Endodermal cell (in vitro differentiated cells): ENCODE results near the gene NPBWR2. TPM values are rescaled to one million over a fixed set of nuclear protein-coding genes. Genes with fewer than 3 reads are reported as not detected.
A peak's percentile ranks its signal among the peaks of the same experiment; 100 is the strongest.

ENCODE experiments used
- DNase-seq: peaks from one replicate; pipeline ENCODE4 v3.0.0-alpha.2; 2017
- H3K27ac ChIP-seq: 2 replicates; pipeline ENCODE4 v1.5.1; 2013; ENCODE audit warnings: mild to moderate bottlenecking, low read depth, low read length, moderate library complexity
- H3K27me3 ChIP-seq: 2 replicates; pipeline ENCODE4 v1.6.1; 2013; ENCODE audit warnings: mild to moderate bottlenecking, low read length, moderate library complexity; ENCODE audit not compliant: insufficient read depth, control insufficient read depth, poor library complexity, severe bottlenecking
- H3K36me3 ChIP-seq: 2 replicates; pipeline ENCODE4 v1.7.0; 2013; ENCODE audit warnings: mild to moderate bottlenecking, low read length, moderate library complexity; ENCODE audit not compliant: control insufficient read depth, insufficient read depth
- H3K4me1 ChIP-seq: one replicate; pipeline ENCODE4 v1.7.0; 2013; ENCODE audit warnings: low read length; ENCODE audit not compliant: control insufficient read depth, insufficient read depth
- H3K4me3 ChIP-seq: 2 replicates; pipeline ENCODE4 v1.5.1; 2013; ENCODE audit warnings: mild to moderate bottlenecking, low read length, moderate library complexity
- H3K9ac ChIP-seq: 2 replicates; pipeline ENCODE4 v1.6.1; 2013; ENCODE audit warnings: mild to moderate bottlenecking, low read length, moderate library complexity; ENCODE audit not compliant: poor library complexity, severe bottlenecking; ENCODE audit errors: extremely low read depth
- H3K9me3 ChIP-seq: 2 replicates; pipeline ENCODE4 v1.6.1; 2013; ENCODE audit warnings: mild to moderate bottlenecking, low read length, moderate library complexity; ENCODE audit not compliant: control insufficient read depth
- H3K27ac Mint-ChIP-seq: 2 replicates; pipeline ENCODE4 v1.8.0; 2020; ENCODE audit warnings: mixed read lengths
- H3K27me3 Mint-ChIP-seq: 2 replicates; pipeline ENCODE4 v1.8.0; 2021; ENCODE audit warnings: mild to moderate bottlenecking, mixed read lengths; ENCODE audit not compliant: insufficient read depth
- H3K36me3 Mint-ChIP-seq: 2 replicates; pipeline ENCODE4 v1.8.0; 2020; ENCODE audit warnings: low read depth, mixed read lengths
- H3K4me1 Mint-ChIP-seq: 2 replicates; pipeline ENCODE4 v1.8.0; 2020; ENCODE audit warnings: mixed read lengths
- H3K4me3 Mint-ChIP-seq: 2 replicates; pipeline ENCODE4 v1.8.0; 2020; ENCODE audit warnings: mild to moderate bottlenecking, moderate library complexity, mixed read lengths
- H3K9me3 Mint-ChIP-seq: 2 replicates; pipeline ENCODE4 v1.8.0; 2020; ENCODE audit warnings: mild to moderate bottlenecking, mixed read lengths
- WGBS, 2 experiments: methylation state at CpG; one replicate each; pipeline versions ENCODE4 v1.1.5 to v1.1.7; 2013; ENCODE audit warnings: missing lambda C conversion rate in 2 of 2, mixed read lengths in 1 of 2; ENCODE audit not compliant: insufficient coverage in 1 of 2, insufficient read length in 1 of 2; 5-methylcytosine and 5-hydroxymethylcytosine counted together
- total RNA-seq, 2 donors: library from RNA; stranded (reverse); fragmentation: NEBNext Ultra II Directional in 1 of 2; extraction: Animal tissue kit (Norgen Biotek cat#: 25700) in 1 of 2; gene quantifications; 2 replicates in 1 of 2; 3 replicates in 1 of 2; pipeline ENCODE4 v1.2.1, GENCODE V29; 2021
- TF ChIP-seq, protein P1 (sequence below): fragments of 200-600 bp; sonication (generic); conservative IDR thresholded peaks from 2 replicates; pipeline ENCODE4 v1.5.0; 2021; ENCODE audit warnings: antibody characterized with exemption, mild to moderate bottlenecking

The NPBWR2 gene
- total RNA-seq, 2 donors from 2014 or later, result not detected

DNA sequence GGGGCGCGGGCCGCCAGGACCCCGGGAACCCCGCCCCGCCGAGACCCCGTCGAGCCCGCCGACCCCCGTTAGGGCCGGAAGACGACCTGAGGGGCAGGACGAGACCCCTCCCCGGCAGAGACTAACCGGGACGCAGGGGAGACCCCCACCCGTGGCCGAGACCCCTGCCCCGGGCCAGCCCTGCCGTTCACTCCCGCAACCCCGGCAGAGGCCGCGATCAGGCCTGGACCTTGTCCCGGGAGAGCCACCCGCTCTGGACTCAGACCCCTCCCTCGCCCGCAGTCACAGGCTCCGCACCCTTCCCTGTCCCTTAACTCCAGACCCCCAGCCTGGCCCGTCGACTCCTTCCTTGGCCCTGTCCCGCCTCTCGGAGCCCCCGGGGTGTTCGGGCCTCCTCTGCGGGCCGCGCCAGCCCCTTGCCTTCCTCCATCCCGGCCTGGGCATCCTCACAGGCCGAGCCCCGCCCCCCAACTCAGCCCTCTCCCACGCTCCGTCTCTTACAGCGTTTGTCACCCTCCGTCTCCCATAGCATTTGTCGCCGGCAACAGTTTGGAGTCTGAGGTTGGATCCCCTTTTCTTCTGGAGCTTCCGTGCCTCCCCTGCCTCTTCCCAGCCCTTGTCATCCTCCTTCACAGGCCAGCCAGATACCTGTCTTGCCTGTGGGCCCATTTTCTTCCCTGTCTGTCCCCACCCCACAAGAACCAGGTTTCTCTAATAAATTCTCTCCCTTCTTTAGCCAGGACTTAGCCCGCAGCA, 43.8 kb downstream of the NPBWR2 start:
- Mint-ChIP-seq H3K4me3 (peak overlapping the region; percentile 75), H3K27ac (peak overlapping the region; percentile 52), H3K4me1 (peaks cover 14% of the 10 kb centered on the region), H3K36me3 (no peaks in the 10 kb centered on the region), H3K27me3 (peaks cover 8% of the 10 kb centered on the region), H3K9me3 (no peaks in the 10 kb centered on the region)
- WGBS, 2 experiments, result 3 to 6% methylated on average over 27 to 51 of the region's 51 CpGs
- Histone ChIP-seq H3K4me3 (peak overlapping the region; percentile 82), H3K4me1 (no peaks in the 10 kb centered on the region), H3K9ac (no peak overlapping the region), H3K27ac (no peak overlapping the region), H3K36me3 (no peaks in the 10 kb centered on the region), H3K9me3 (no peaks in the 10 kb centered on the region), H3K27me3 (no peaks in the 10 kb centered on the region)
- TF ChIP-seq, protein P1, sequence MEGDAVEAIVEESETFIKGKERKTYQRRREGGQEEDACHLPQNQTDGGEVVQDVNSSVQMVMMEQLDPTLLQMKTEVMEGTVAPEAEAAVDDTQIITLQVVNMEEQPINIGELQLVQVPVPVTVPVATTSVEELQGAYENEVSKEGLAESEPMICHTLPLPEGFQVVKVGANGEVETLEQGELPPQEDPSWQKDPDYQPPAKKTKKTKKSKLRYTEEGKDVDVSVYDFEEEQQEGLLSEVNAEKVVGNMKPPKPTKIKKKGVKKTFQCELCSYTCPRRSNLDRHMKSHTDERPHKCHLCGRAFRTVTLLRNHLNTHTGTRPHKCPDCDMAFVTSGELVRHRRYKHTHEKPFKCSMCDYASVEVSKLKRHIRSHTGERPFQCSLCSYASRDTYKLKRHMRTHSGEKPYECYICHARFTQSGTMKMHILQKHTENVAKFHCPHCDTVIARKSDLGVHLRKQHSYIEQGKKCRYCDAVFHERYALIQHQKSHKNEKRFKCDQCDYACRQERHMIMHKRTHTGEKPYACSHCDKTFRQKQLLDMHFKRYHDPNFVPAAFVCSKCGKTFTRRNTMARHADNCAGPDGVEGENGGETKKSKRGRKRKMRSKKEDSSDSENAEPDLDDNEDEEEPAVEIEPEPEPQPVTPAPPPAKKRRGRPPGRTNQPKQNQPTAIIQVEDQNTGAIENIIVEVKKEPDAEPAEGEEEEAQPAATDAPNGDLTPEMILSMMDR, result no peak
- peak; percentile 75 for DNase-seq

DNA sequence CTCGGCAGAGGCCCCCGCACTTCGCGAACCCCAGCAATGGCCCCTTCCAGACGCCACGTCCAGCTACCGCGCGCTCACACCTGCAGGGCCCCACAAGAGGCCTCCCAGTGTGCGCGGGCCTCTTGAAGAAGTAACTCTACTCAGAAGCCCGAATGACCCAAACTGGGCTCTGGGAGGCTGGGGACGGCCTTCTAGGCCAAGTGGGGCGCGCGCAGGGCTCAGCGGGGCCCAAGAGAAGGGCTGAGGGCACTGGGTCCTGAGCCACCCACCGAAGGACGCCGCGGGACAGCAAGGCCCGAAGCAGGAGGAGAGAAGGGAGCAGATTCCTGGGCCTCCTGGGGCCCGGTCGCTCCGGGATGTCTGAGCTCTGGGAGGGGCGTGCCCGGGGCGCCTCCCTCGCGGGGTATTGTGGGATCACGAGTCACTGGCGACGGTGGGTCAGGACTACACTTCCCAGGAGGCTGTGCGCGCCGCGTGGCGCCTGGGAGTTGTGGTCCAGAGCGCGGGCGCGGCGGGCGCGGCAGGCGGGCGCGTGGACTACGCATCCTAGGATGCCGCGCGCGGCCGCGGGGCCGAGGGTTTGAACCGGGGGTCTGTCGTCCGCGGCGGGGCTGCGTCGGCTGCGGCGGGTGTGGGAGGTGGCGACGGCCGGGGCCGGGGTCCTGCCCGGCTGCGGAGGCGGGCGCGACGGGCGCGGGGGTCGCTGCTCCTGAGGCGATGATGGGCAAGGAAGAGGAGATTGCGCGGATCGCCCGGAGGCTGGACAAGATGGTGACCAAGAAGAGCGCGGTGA, 44.6 kb downstream of the NPBWR2 start, which contains the start of gene TCEA2:
Gene TCEA2 (plus strand): TSS at position 603 of the 793 bp plus-strand sequence. CDS start 115 bp downstream, at position 718.
- H3K4me1 Mint-ChIP-seq, result peaks cover 14% of the 10 kb centered on the region
- peak within 1 kb of the TSS; percentile 41 for H3K9ac ChIP-seq
- DNase-seq, result peak; percentile 97
- peaks cover 8% of the 10 kb centered on the region for H3K27me3 Mint-ChIP-seq
- H3K9me3 Mint-ChIP-seq, result no peaks in the 10 kb centered on the region
- peak within 1 kb of the TSS; percentile 75 for H3K4me3 Mint-ChIP-seq
- H3K36me3 ChIP-seq, result no peaks in the 10 kb centered on the region
- TF ChIP-seq, protein P1, result no peak
- peak within 1 kb of the TSS; percentile 52 for H3K27ac Mint-ChIP-seq
- WGBS, 2 experiments, result 11 to 47% methylated on average over 7 to 85 of the region's 85 CpGs
- H3K9me3 ChIP-seq, result no peaks in the 10 kb centered on the region
- H3K36me3 Mint-ChIP-seq, result no peaks in the 10 kb centered on the region
- peak within 1 kb of the TSS; percentile 82 for H3K4me3 ChIP-seq
- no peak within 1 kb of the TSS for H3K27ac ChIP-seq
- no peaks in the 10 kb centered on the region for H3K27me3 ChIP-seq
- no peaks in the 10 kb centered on the region for H3K4me1 ChIP-seq

DNA sequence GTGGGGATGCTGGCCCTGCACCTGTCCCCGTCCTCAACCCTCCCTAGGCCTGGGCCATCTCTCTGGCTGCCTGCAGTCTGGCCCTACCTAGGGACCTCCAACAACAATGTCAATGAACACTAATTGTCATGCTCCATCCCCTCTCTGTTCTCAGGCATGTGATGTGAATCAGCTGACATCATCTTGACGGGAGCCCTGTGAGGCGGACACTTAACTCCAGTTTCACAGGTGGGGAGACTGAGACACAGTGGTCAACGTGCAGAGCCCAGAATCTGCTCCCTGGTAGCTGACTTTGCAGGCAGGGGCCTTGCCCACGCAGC, 45.1 kb downstream of the NPBWR2 start:
- H3K27ac Mint-ChIP-seq, result peak overlapping the region; percentile 27
- no peak for DNase-seq
- no peaks in the 10 kb centered on the region for H3K36me3 Mint-ChIP-seq
- H3K4me1 Mint-ChIP-seq, result peaks cover 17% of the 10 kb centered on the region
- Histone ChIP-seq H3K27ac (no peak overlapping the region), H3K27me3 (no peaks in the 10 kb centered on the region), H3K4me3 (peak overlapping the region; percentile 82), H3K9me3 (no peaks in the 10 kb centered on the region), H3K36me3 (no peaks in the 10 kb centered on the region), H3K9ac (peak overlapping the region; percentile 41), H3K4me1 (peaks cover 6% of the 10 kb centered on the region)
- TF ChIP-seq, protein P1, result no peak
- WGBS, 2 experiments, result 78% methylated on average over 5 of the region's 5 CpGs
- H3K27me3 Mint-ChIP-seq, result peaks cover 8% of the 10 kb centered on the region
- peak overlapping the region; percentile 75 for H3K4me3 Mint-ChIP-seq
- no peaks in the 10 kb centered on the region for H3K9me3 Mint-ChIP-seq
